ENCODE results near the gene WDR90.

WDR90 gene

DNA sequence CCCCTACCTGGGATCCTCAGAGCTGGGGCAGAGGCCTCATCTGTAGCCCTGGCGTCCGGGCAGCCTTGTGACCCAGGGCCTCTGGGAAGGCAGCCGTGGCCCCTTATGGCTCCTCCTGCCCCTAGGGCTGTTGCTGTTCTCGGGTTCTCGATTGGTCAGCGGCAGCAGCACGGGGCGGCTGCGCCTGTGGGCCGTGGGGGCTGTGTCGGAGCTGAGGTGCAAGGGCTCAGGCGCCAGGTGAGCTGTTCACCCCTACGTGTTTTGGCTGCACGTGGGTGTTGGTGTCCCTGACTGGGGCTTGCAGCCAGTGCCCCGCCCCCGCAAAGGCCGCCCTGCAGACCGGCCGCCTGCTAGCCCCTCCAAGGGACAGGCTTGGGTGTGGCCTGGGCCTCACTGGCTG lies 12.9 kb downstream of the WDR90 start:
- DNase-seq = no peak

DNA sequence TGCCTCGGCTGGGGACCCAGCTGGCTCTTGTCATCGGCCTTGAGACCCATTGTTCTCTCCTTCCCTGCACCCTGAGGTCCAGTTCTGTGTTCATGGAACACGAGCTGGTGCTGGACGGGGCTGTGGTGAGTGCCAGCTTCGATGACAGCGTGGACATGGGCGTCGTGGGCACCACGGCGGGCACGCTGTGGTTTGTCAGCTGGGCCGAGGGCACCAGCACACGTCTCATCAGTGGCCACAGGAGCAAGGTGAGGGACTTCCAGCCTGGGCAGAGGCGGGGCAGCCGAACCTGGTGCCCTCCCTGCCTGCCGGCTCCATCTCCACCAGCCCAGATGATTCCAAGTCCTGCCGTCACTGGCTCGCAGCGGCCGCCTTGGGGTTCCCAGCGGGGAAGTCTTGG lies 13.4 kb downstream of the WDR90 start:
- no peak for DNase-seq

GRCh38 chr16:666572-666971 lies 17.4 kb downstream of the WDR90 start:
- DNase-seq = no peak

GRCh38 chr16:667113-667779 lies 18.1 kb downstream of the WDR90 start:
- no peak for DNase-seq

- DNase-seq = peak; percentile 89
Observed at GRCh38 chr16:667780-668518, 18.8 kb downstream of the WDR90 start, which contains the start of gene RHOT2. Gene RHOT2 (plus strand): TSS chr16:668132. CDS start chr16:668200, 68 bp downstream.

DNA sequence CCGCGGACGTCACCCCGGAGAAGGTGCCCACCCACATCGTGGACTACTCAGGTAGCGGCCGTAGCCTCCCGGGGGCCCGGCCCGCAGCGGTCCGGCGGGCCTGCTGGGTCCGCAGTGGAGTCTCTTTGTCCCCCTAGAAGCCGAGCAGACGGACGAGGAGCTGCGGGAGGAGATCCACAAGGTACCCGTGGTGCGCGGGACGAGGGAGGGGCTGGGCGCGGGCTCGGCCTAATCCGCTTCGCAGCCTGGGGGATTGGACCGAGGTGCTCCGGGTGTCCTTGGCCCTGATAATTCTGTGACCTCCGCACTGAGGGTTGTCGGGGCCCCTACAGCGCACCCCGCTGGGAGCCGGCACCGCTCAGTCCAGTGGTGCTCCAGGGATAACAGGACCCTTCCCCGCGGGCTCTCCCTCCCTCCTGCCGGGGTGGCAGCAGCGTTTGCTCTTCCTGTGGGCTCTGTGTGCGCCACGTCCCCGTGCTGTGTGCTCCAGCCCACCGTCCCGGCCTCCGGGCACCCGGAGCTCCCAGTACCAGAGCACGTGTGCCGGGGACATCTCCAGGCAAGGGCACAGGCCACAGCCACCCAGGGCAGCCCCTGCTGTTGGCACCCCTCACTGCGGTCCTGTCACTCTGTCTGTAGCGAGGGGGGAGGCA lies 19.5 kb downstream of the WDR90 start:
- no peak for DNase-seq

GRCh38 chr16:669666-670065 lies 20.5 kb downstream of the WDR90 start:
- DNase-seq = no peak

DNA sequence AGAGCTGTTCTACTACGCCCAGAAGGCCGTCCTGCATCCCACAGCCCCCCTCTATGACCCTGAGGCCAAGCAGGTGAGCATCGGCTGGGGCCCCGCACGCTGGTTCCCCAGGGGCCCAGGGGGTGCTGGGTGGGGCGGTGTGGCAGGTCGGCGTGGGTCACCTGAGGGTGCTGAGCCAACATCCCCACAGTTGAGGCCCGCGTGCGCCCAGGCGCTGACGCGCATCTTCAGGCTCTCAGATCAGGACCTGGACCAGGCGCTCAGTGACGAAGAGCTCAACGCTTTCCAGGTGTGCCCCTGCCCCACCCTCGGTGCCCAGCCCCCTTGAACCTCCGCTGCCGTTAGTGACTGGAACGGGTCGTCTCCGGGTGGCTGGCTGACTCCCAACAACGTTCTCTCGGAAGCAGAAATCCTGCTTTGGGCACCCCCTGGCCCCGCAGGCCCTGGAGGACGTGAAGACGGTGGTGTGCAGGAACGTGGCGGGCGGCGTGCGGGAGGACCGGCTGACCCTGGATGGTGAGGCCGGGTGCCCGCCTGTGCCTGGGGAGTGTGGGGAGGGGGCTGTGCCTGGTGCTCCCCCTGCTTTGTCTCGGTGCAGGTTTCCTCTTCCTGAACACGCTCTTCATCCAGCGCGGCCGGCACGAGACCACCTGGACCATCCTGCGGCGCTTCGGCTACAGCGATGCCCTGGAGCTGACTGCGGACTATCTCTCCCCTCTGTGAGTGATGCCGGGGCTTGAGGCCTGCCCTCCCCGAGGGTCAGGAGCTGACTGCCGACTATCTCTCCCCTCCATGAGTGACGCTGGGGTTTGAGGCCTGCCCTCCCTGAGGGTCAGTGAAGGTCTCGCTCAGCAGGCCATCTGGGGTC lies 21.6 kb downstream of the WDR90 start:
- no peak for DNase-seq

GRCh38 chr16:671353-672131 lies 22.4 kb downstream of the WDR90 start:
- DNase-seq = no peak

- no peak for DNase-seq
Observed at GRCh38 chr16:672371-672770, 23.2 kb downstream of the WDR90 start.

GRCh38 chr16:672851-673250 lies 23.7 kb downstream of the WDR90 start:
- DNase-seq = no peak

DNA sequence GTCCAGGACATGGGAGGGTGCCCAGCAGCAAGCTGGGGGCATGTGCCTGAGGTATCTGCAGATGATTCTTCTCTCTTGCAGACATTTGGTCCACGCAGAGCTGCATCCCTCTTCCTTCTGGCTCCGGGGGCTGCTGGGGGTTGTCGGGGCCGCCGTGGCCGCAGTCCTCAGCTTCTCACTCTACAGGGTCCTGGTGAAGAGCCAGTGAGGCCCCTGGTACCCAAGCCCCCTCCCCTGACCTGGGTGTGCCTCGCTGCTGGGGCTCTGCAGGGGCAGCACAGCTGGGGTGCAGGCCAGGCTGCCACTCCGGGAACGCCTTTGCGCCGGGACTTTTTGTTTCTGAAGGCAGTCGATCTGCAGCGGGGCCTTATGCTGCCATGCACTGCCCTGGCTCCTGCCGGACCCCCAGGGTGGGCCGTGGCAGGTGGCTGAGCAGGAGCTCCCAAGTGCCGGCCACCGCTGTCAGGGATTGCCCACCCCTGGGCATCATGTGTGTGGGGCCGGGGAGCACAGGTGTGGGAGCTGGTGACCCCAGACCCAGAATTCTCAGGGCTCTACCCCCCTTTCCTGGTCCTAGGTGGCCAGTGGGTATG lies 24.3 kb downstream of the WDR90 start:
- no peak for DNase-seq

- DNase-seq = no peak
Observed at GRCh38 chr16:674214-674881, 25.2 kb downstream of the WDR90 start.

GRCh38 chr16:674968-675883 lies 26.1 kb downstream of the WDR90 start, which contains the start of gene RHBDL1:
Gene RHBDL1 (plus strand): TSS chr16:675671. CDS start chr16:675791, 120 bp downstream.
- no peak for DNase-seq

- DNase-seq = no peak
Observed at GRCh38 chr16:675884-676564, 26.9 kb downstream of the WDR90 start.

GRCh38 chr16:676565-676902 lies 27.4 kb downstream of the WDR90 start:
- DNase-seq = no peak

- DNase-seq = no peak
Observed at GRCh38 chr16:676913-677312, 27.7 kb downstream of the WDR90 start.

GRCh38 chr16:677316-678190 lies 28.4 kb downstream of the WDR90 start:
- DNase-seq = no peak
